CD4-positive, alpha-beta T cell treated with Interleukin-10 for 1 hour (primary cell): ENCODE measurements around the gene COTL1.
"Not testable (repeated sequence)": the region's sequence is repeated elsewhere in the genome, so short reads cannot be mapped to it uniquely, and the experiment has no call there.

Experiments used
- DNase-seq: peaks from one replicate; pipeline ENCODE4 v3.0.0-alpha.2; 2020

The COTL1 gene

GRCh38 chr16:84566545-84567257 lies 51.2 kb downstream of the COTL1 start:
- DNase-seq, result no peak

- no peak for DNase-seq
These were observed 52.0 kb downstream of the COTL1 start for GRCh38 chr16:84565669-84566495.

GRCh38 chr16:84563786-84564420 lies 54.0 kb downstream of the COTL1 start:
- DNase-seq, result no peak

GRCh38 chr16:84563064-84563715 lies 54.7 kb downstream of the COTL1 start:
- DNase-seq, result no peak

- no peak for DNase-seq
These were observed 55.6 kb downstream of the COTL1 start for GRCh38 chr16:84562174-84562815.

DNA sequence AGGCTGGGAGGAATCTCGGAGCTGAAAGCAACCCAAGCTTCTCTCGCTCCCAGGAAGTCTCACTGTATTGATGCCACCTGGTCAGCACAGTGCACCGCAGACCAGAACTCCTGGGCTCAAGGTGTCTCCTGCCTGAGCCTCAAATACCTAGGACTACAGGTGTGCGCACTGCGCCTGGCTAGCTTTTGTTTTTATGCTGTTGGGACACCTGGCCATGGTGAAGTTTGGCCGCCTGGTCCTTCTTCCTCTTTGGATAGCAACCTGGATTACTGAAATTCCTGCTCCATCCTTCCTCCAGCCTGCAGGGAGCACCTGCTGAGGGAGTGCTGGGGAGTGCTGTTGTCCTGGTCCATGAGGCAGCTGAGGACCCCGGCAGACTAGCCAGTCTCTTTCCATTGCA lies 56.6 kb downstream of the COTL1 start:
- DNase-seq, result no peak

- no peak for DNase-seq
These were observed 57.6 kb downstream of the COTL1 start for GRCh38 chr16:84560269-84560668.

GRCh38 chr16:84559311-84559932 lies 58.5 kb downstream of the COTL1 start:
- no peak for DNase-seq

GRCh38 chr16:84558850-84559249 lies 59.0 kb downstream of the COTL1 start:
- not testable (repeated sequence) for DNase-seq

DNA sequence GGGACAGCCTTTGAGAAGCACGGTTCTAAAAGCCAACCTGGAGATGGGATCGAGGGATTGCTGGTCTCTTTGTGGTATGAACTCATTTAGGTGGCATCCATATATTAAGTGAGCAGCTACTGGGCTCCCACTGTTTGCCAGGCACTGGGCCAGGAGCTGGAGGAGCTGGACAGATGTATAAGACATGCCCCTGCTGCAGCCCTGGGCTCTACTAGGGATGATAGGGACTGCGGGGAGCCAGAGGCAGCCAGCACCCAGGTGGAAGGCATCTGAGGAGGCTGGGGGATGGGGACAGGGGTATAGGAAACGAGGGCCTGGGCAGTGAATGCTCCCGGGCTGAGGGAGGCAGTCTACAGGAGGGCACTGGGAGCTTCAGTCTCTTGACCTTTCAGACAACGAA lies 60.4 kb downstream of the COTL1 start:
- DNase-seq, result no peak

DNA sequence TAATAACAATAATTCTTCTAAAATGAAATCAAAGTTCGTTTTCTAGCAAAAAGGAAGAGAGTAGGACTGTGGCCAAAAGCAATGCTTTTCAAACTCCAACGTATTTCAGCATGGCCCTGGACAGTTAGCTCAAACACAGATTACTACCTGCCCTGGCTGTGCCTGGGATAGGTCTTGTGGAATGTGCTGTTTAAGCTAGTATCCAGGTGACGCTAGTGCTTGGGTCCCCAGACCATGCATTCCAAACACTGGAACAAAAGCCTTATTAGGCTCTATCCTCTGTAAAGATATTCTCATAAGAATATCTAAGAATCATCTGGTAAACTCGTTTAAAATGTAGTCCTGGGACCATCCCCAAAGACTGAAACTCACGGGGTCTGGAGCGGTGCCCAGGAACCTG lies 60.8 kb downstream of the COTL1 start:
- DNase-seq, result no peak

DNA sequence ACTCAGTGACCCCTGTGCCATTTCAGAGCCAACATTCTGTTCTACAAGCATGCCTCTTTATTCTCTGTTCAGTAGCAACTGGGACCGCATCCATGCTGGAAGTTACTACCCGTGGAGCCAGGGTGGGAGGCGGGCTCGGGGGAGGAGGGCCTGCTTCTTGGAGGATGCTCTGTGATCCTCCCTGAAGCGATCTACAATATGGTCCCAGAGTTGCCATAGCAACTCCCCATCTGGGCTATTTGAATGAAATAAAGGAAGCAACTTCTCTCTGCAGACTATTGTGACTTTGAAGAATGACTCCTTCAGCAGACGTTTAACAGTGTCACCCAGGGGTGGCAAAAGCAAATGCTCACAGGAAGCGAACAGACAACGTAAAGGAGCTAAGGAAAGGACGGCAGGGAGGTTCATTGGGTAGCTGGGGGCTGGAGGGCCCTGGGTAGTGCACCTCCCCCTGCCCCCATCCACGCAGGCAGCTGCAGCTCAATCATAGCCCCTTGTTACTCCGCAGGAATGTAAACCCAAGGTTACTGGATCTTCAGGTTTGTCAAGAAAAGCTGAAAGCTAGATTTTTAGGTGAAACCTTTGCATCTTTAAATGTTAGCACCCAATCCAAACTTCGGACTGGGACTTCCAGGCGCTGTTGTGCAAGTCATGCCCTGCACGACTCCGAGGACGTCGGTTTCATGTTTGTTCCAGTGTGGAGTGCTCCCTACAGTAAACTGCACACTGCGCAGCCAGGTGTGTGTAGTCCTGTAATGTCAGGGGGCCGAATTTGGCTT lies 62.3 kb downstream of the COTL1 start:
- DNase-seq, result no peak

DNA sequence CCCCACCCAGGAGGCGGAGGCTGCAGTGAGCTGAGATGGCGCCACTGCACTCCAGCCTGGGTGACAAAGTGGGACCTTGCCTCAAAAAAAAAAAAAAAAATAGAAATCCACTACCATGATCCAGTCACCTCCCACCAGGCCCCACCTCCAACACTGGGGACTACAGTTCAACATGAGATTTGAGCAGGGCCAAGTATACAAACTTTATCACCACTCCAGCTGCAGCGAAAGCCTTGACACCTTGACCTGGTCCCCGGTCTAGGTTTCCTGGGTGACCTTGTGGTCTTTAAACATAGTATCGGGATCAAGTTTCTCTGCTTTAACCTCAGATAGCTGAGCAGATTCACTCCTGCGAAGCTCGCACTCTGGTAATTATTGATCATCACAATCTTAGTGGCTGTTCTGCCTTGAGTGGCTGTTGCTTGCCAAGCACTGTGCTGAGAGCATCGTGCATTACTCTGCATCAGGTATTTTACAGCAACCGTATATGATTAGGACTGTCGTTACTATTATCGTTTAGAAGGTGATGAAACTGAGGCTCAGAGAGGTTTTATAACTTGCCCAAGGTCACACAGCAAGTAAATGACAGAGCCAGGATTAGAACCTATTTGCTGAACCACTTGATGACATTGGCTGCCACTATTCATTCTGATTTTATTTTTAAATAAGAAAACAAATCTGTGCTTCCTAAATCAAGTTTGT lies 63.1 kb downstream of the COTL1 start:
- no peak for DNase-seq

GRCh38 chr16:84553873-84554399 lies 63.9 kb downstream of the COTL1 start:
- DNase-seq, result peak; percentile 73

- no peak for DNase-seq
These were observed 65.7 kb downstream of the COTL1 start for GRCh38 chr16:84552135-84552534.

DNA sequence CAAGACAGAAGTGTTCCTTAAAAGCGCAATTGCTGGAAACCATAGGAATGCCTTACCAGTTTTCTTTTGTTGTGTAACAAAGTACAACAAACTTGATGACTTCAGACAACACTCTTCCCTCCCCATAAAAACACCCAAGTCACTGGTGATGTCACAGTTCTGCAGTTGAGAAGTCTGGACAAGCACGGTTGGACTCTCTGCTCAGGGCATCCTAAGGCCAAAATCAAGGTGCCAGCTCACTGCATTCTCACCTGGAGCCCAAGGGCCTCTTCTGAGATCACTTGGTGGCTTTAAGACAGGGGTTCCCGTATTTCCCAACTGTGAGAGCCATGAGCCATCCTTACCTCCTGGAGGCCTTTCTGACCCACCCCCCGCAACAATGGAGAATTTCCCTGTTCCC lies 67.8 kb downstream of the COTL1 start:
- no peak for DNase-seq

- peak; percentile 74 for DNase-seq
These were observed 68.7 kb downstream of the COTL1 start for GRCh38 chr16:84548971-84549844.

GRCh38 chr16:84548508-84548907 lies 69.4 kb downstream of the COTL1 start:
- DNase-seq, result no peak

- no peak for DNase-seq
These were observed 70.3 kb downstream of the COTL1 start for GRCh38 chr16:84547546-84548061.
